Chondrocyte (in vitro differentiated cells): ENCODE data around the gene PPFIA2. TPM values are rescaled to one million over a fixed set of nuclear protein-coding genes. Genes with fewer than 3 reads are reported as not detected.

Experiments used
- DNase-seq: peaks from one replicate; pipeline ENCODE4 v3.0.0; 2021; ENCODE audit warnings: mixed read lengths, low spot score
- H3K27ac Mint-ChIP-seq: one replicate; pipeline ENCODE4 v1.8.0; 2021; ENCODE audit warnings: mild to moderate bottlenecking, moderate library complexity, mixed read lengths; ENCODE audit not compliant: unreplicated experiment
- H3K27me3 Mint-ChIP-seq: 2 replicates; pipeline ENCODE4 v1.8.0; 2021; ENCODE audit warnings: low read depth, mixed read lengths
- H3K36me3 Mint-ChIP-seq: 2 replicates; pipeline ENCODE4 v1.8.0; 2021; ENCODE audit warnings: low read depth, mixed read lengths
- H3K4me1 Mint-ChIP-seq: 2 replicates; pipeline ENCODE4 v1.8.0; 2021; ENCODE audit warnings: low read depth, mild to moderate bottlenecking, mixed read lengths
- H3K4me3 Mint-ChIP-seq: one replicate; pipeline ENCODE4 v1.8.0; 2021; ENCODE audit warnings: mild to moderate bottlenecking, moderate library complexity, mixed read lengths; ENCODE audit not compliant: unreplicated experiment
- H3K9me3 Mint-ChIP-seq: 2 replicates; pipeline ENCODE4 v1.8.0; 2021; ENCODE audit warnings: low read depth, mixed read lengths
- total RNA-seq: library from RNA; stranded (reverse); gene quantifications from 3 replicates; pipeline ENCODE4 v1.2.1, GENCODE V29; 2021
- TF ChIP-seq, protein P1 (sequence below): fragments of 200-600 bp; sonication (generic); IDR thresholded peaks from 2 replicates; pipeline ENCODE4 v1.5.0; 2021; ENCODE audit warnings: antibody characterized with exemption, mild to moderate bottlenecking, moderate library complexity

PPFIA2 gene
- total RNA-seq, 1 donor from 2014 or later, result not detected

DNA sequence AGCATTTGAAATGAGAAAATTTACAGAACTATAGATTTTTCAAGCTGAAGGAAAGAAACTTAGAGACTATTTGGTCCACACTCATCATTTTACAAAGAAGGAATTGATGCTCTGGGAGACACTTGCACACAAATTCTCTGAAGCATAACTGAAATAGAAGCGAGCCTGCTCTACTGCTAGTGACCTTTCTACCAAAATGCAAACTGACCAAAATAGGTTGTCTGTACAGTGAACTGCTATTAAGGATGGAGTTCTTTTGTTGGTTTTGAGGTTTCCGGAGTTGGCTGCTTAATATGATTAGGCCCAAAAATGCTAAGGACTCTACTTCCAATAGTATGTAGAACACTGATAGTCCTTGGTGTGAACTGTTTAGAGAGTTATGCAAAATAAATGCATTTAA is 194.9 kb downstream of the PPFIA2 start:
- H3K36me3 Mint-ChIP-seq, result no peaks in the 10 kb centered on the region
- DNase-seq, result no peak
- peaks cover 8% of the 10 kb centered on the region for H3K27me3 Mint-ChIP-seq
- H3K27ac Mint-ChIP-seq, result no peak overlapping the region
- H3K4me3 Mint-ChIP-seq, result no peak overlapping the region
- no peaks in the 10 kb centered on the region for H3K4me1 Mint-ChIP-seq
- TF ChIP-seq, protein P1, sequence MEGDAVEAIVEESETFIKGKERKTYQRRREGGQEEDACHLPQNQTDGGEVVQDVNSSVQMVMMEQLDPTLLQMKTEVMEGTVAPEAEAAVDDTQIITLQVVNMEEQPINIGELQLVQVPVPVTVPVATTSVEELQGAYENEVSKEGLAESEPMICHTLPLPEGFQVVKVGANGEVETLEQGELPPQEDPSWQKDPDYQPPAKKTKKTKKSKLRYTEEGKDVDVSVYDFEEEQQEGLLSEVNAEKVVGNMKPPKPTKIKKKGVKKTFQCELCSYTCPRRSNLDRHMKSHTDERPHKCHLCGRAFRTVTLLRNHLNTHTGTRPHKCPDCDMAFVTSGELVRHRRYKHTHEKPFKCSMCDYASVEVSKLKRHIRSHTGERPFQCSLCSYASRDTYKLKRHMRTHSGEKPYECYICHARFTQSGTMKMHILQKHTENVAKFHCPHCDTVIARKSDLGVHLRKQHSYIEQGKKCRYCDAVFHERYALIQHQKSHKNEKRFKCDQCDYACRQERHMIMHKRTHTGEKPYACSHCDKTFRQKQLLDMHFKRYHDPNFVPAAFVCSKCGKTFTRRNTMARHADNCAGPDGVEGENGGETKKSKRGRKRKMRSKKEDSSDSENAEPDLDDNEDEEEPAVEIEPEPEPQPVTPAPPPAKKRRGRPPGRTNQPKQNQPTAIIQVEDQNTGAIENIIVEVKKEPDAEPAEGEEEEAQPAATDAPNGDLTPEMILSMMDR, result no peak
- no peaks in the 10 kb centered on the region for H3K9me3 Mint-ChIP-seq

DNA sequence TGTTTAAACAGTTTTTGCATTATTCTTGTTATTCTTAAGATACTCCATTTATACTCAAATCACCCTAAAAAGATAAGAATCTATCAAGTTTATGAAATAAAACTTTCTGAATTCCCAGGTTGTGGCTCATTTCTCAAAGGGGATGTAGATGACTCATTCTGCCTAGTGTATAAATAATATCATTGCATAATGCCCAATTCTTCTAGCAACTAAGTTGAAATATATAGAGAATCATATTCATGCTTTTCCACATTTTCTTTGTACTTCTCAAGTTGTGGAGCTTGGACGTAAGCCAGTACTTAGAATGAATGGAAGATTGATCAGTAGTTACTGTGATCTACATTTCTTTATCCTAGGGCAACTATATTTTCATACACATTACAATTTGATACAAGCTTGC is 201.1 kb downstream of the PPFIA2 start:
- H3K27ac Mint-ChIP-seq, result no peak overlapping the region
- H3K4me3 Mint-ChIP-seq, result no peak overlapping the region
- DNase-seq, result no peak
- no peaks in the 10 kb centered on the region for H3K9me3 Mint-ChIP-seq
- no peaks in the 10 kb centered on the region for H3K4me1 Mint-ChIP-seq
- peaks cover 12% of the 10 kb centered on the region for H3K27me3 Mint-ChIP-seq
- TF ChIP-seq, protein P1, result no peak
- no peaks in the 10 kb centered on the region for H3K36me3 Mint-ChIP-seq

DNA sequence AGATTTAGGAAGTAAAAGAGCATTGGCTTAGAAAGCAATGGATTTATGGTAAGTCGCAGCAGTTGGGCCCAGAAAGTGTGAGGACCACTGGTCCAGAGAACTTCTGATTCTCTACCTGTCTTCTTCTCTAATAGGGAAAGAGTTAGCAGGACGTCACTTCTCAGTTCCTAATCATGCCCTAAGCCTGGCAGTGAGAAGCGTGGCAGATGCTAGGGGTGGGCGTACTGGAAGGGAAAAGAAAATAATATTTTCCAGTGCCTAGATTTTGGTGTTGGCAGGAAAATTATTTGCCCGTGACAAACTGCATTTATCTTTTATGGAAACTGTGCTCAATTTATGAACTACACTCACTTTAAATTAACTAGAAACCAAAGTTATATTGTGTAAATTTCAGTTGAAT is 212.3 kb downstream of the PPFIA2 start:
- Mint-ChIP-seq H3K4me3 (no peak overlapping the region), H3K36me3 (no peaks in the 10 kb centered on the region), H3K27me3 (no peaks in the 10 kb centered on the region), H3K9me3 (no peaks in the 10 kb centered on the region), H3K4me1 (no peaks in the 10 kb centered on the region), H3K27ac (no peak overlapping the region)
- DNase-seq, result no peak
- TF ChIP-seq, protein P1, result no peak

DNA sequence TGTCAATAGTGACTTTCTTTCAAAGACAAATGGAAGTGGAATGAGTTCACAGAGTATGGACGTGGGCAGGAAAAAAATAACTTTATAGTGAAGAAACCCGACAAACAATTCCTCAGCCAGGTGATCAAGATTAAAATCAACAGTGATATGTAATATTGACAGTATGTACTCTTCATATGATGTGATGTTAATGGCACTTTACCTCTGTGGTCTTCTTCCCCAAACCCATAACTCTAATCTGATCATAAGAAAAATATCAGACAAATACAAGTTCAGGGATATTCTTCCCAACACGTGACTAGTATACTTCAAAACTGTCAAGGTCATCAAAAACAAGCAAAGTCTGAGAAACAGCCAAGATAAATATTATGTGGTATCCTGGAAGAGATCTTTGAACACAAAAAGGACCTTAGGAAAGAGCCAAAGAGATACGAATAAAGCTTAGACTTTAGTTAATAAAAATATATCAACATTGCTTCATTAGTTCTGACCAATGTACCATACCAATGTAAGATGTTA is 215.5 kb downstream of the PPFIA2 start:
- Mint-ChIP-seq H3K4me3 (no peak overlapping the region), H3K36me3 (no peaks in the 10 kb centered on the region), H3K27me3 (no peaks in the 10 kb centered on the region), H3K27ac (no peak overlapping the region), H3K4me1 (no peaks in the 10 kb centered on the region), H3K9me3 (no peaks in the 10 kb centered on the region)
- TF ChIP-seq, protein P1, result no peak
- no peak for DNase-seq

DNA sequence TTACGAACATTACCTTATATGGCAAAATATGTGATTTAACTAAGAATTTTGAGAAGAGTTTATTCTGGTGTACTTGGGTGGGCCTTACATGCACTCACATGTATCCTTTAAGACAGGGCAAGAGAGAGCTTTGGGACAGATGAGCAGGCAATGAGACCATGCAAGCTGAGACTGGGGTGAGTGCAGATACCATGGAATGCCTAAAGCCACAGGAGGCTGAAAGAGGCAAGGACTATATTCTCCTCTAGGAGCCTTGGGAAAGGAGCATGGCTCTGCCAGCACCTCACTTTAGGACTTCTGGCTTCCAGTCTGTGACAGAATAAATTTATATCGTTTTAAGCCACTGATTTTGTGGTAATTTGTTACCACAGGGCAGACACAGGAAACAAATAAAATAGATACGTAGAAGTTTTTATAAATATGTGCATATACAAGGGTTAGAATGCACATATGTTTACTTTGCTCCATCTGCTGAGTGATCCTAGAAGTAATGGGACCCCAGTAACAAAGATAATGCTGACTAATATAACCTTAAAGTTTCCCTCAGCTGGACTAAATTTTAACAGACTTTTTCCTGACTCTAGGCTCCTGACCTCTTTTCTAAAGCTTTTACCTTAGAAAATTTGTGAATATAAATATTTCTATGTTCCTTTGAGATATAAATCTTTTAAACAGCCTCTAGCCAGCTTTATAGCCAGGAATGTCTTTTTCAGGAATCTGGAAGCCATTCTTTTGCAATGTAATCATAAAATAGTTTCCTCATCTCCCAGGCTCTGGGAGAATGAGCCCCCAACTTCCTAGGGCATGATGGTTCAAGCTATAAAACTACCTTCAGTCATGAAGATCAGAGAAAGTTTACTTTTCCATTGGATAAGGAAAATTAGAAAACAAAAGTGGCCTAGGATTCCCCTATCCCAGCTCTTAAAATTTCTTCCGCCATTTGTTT is 216.8 kb downstream of the PPFIA2 start:
- Mint-ChIP-seq H3K4me1 (no peaks in the 10 kb centered on the region), H3K36me3 (no peaks in the 10 kb centered on the region), H3K27ac (no peak overlapping the region), H3K9me3 (no peaks in the 10 kb centered on the region), H3K27me3 (no peaks in the 10 kb centered on the region), H3K4me3 (no peak overlapping the region)
- DNase-seq, result no peak
- TF ChIP-seq, protein P1, result no peak
